Measurements from ENCODE around the gene USP51. TPM values are rescaled to one million over a fixed set of nuclear protein-coding genes. Genes with fewer than 3 reads are reported as not detected.
A peak's percentile ranks its signal among the peaks of the same experiment; 100 is the strongest.
"Not testable (repeated sequence)": the region's sequence is repeated elsewhere in the genome, so short reads cannot be mapped to it uniquely, and the experiment has no call there.

The USP51 gene
- polyA plus RNA-seq, 3 donors = 0.05 to 0.18 TPM; not detected in 1

GRCh38 chrX:55451141-55451540, 38.5 kb downstream of the USP51 start:
- Mint-ChIP-seq H3K27ac (no peak overlapping the region), H3K4me3 (peak overlapping the region in 1 of 2 donors; percentile 31), H3K36me3 (no peaks in the 10 kb centered on the region), H3K4me1 (peaks cover 16% of the 10 kb centered on the region), H3K9me3 (peaks cover 0 to 6% (median 0%) of the 10 kb centered on the region in 7 donors), H3K27me3 (ENCODE audit: low read depth in 3 of 3) (peaks cover 0 to 16% (median 10%) of the 10 kb centered on the region in 3 donors)
- Histone ChIP-seq H3K27ac (ENCODE audit: low read depth in 1 of 2, low read length in 2 of 2) (no peak overlapping the region), H2AFZ (ENCODE audit: insufficient read depth, low read depth, low read length, poor library complexity, severe bottlenecking) (peak overlapping the region; percentile 81), H3K4me2 (replicated peaks; ENCODE audit: extremely low read depth, low read length, poor library complexity, severe bottlenecking) (peak overlapping the region; percentile 82), H3K9me3 (replicated peaks in 1 of 2; ENCODE audit: control insufficient read depth in 1 of 2, insufficient read depth in 1 of 2, low read length in 2 of 2) (no peaks in the 10 kb centered on the region), H3K36me3 (replicated peaks in 1 of 2; ENCODE audit: control insufficient read depth in 1 of 2, insufficient read depth in 2 of 2, low read length in 2 of 2) (no peaks in the 10 kb centered on the region), H3K4me1 (ENCODE audit: control insufficient read depth in 1 of 2, insufficient read depth in 2 of 2, low read length in 2 of 2) (peaks cover 8 to 19% of the 10 kb centered on the region in 2 donors), H3K9ac (ENCODE audit: insufficient read depth, low read length, poor library complexity, severe bottlenecking) (no peak overlapping the region), H4K20me1 (ENCODE audit: insufficient read depth, low read length) (no peaks in the 10 kb centered on the region), H3K4me3 (replicated peaks in 1 of 3; ENCODE audit: low read depth in 2 of 3, low read length in 3 of 3) (peak overlapping the region in 1 of 3 experiments; percentile 73), H3K27me3 (ENCODE audit: control insufficient read depth in 2 of 2, insufficient read depth in 2 of 2, low read length in 2 of 2) (no peaks in the 10 kb centered on the region), H3K79me2 (ENCODE audit: insufficient read depth, low read length) (no peaks in the 10 kb centered on the region)
- WGBS (ENCODE audit: insufficient coverage) = no CpG with 5 or more reads among the region's 2 CpGs
- DNase-seq = no peak
- no peak for TF ChIP-seq CTCF (IDR thresholded peaks at IDR 0.05)
- intact Hi-C loops (cut with micrococcal nuclease) = no loop called here

- no peaks in the 10 kb centered on the region for H4K20me1 ChIP-seq (ENCODE audit: insufficient read depth, low read length)
- no peaks in the 10 kb centered on the region for H3K9me3 ChIP-seq (replicated peaks in 1 of 2; ENCODE audit: control insufficient read depth in 1 of 2, insufficient read depth in 1 of 2, low read length in 2 of 2)
- no peak overlapping the region for H3K4me3 Mint-ChIP-seq
- H3K4me1 ChIP-seq (ENCODE audit: control insufficient read depth in 1 of 2, insufficient read depth in 2 of 2, low read length in 2 of 2) = peaks cover 8 to 19% of the 10 kb centered on the region in 2 donors
- H2AFZ ChIP-seq (ENCODE audit: insufficient read depth, low read depth, low read length, poor library complexity, severe bottlenecking) = no peak overlapping the region
- no peaks in the 10 kb centered on the region for H3K36me3 ChIP-seq (replicated peaks in 1 of 2; ENCODE audit: control insufficient read depth in 1 of 2, insufficient read depth in 2 of 2, low read length in 2 of 2)
- H3K27me3 Mint-ChIP-seq (ENCODE audit: low read depth in 3 of 3) = peaks cover 2 to 22% (median 15%) of the 10 kb centered on the region in 3 donors
- no peak overlapping the region for H3K4me2 ChIP-seq (replicated peaks; ENCODE audit: extremely low read depth, low read length, poor library complexity, severe bottlenecking)
- no peaks in the 10 kb centered on the region for H3K36me3 Mint-ChIP-seq
- TF ChIP-seq CTCF (IDR thresholded peaks at IDR 0.05) = no peak
- H3K27ac ChIP-seq (ENCODE audit: low read depth in 1 of 2, low read length in 2 of 2) = no peak overlapping the region
- no peaks in the 10 kb centered on the region for H3K27me3 ChIP-seq (ENCODE audit: control insufficient read depth in 2 of 2, insufficient read depth in 2 of 2, low read length in 2 of 2)
- no peak overlapping the region for H3K27ac Mint-ChIP-seq
- H3K4me1 Mint-ChIP-seq = peaks cover 16% of the 10 kb centered on the region
- no peak overlapping the region for H3K4me3 ChIP-seq (replicated peaks in 1 of 3; ENCODE audit: low read depth in 2 of 3, low read length in 3 of 3)
- no CpG with 5 or more reads among the region's 5 CpGs for WGBS (ENCODE audit: insufficient coverage)
- no peak overlapping the region for H3K9ac ChIP-seq (ENCODE audit: insufficient read depth, low read length, poor library complexity, severe bottlenecking)
- DNase-seq = no peak
- no peaks in the 10 kb centered on the region for H3K79me2 ChIP-seq (ENCODE audit: insufficient read depth, low read length)
- intact Hi-C loops (cut with micrococcal nuclease) = no loop called here
- H3K9me3 Mint-ChIP-seq = peaks cover 0 to 6% (median 0%) of the 10 kb centered on the region in 7 donors
Measured at GRCh38 chrX:55450259-55450658, 39.4 kb downstream of the USP51 start.

- H3K9me3 Mint-ChIP-seq; H4K20me1 ChIP-seq (ENCODE audit: insufficient read depth, low read length); H3K36me3 ChIP-seq (replicated peaks in 1 of 2; ENCODE audit: control insufficient read depth in 1 of 2, insufficient read depth in 2 of 2, low read length in 2 of 2); H3K9ac ChIP-seq (ENCODE audit: insufficient read depth, low read length, poor library complexity, severe bottlenecking); H3K9me3 ChIP-seq (replicated peaks in 1 of 2; ENCODE audit: control insufficient read depth in 1 of 2, insufficient read depth in 1 of 2, low read length in 2 of 2); H3K27ac ChIP-seq (ENCODE audit: low read depth in 1 of 2, low read length in 2 of 2); H3K4me1 Mint-ChIP-seq; DNase-seq; H3K4me2 ChIP-seq (replicated peaks; ENCODE audit: extremely low read depth, low read length, poor library complexity, severe bottlenecking); H3K27me3 ChIP-seq (ENCODE audit: control insufficient read depth in 2 of 2, insufficient read depth in 2 of 2, low read length in 2 of 2); H3K4me3 Mint-ChIP-seq; H3K4me3 ChIP-seq (replicated peaks in 1 of 3; ENCODE audit: low read depth in 2 of 3, low read length in 3 of 3); H3K79me2 ChIP-seq (ENCODE audit: insufficient read depth, low read length); H2AFZ ChIP-seq (ENCODE audit: insufficient read depth, low read depth, low read length, poor library complexity, severe bottlenecking); H3K27ac Mint-ChIP-seq; intact Hi-C loops (cut with micrococcal nuclease); H3K36me3 Mint-ChIP-seq; H3K4me1 ChIP-seq (ENCODE audit: control insufficient read depth in 1 of 2, insufficient read depth in 2 of 2, low read length in 2 of 2): not testable (repeated sequence)
- H3K27me3 Mint-ChIP-seq (ENCODE audit: low read depth in 3 of 3) = peaks cover 7 to 11% (median 11%) of the 10 kb centered on the region in 3 donors
- 100% methylated on average over 2 of the region's 5 CpGs for WGBS (ENCODE audit: insufficient coverage)
Measured at GRCh38 chrX:55443468-55443867, 46.2 kb downstream of the USP51 start.

Measured in CD14-positive monocyte (primary cell).